Mammary epithelial cell (primary cell): Measurements from ENCODE around the gene LATS2.

ENCODE experiments used
- CTCF ChIP-seq, 2 donors: IDR thresholded peaks in 1 of 2; conservative IDR thresholded peaks in 1 of 2; 2 replicates each; pipeline ENCODE4 v1.5.1; 2011 to 2012; ENCODE audit warnings: inconsistent platforms in 2 of 2, low read length in 2 of 2, mild to moderate bottlenecking in 2 of 2, control low read depth in 1 of 2, low read depth in 1 of 2; ENCODE audit not compliant: insufficient read depth in 1 of 2; ENCODE audit errors: extremely low read depth in 1 of 2
- EZH2 ChIP-seq: IDR thresholded peaks from 2 replicates; pipeline ENCODE4 v1.6.1; 2012; ENCODE audit warnings: low read length, inconsistent platforms, borderline replicate concordance

- TF ChIP-seq CTCF (conservative IDR thresholded peaks at IDR 0.05 in 1 of 2, IDR thresholded peaks at IDR 0.05 in 1 of 2; ENCODE audit: extremely low read depth in 1 of 2, insufficient read depth in 1 of 2, low read depth in 1 of 2, low read length in 2 of 2), result no peak
- TF ChIP-seq EZH2, result no peak
Measured at GRCh38 chr13:21080593-21080891, 19.2 kb upstream of the LATS2 start.
